GM12878 (cell line): ENCODE data around the gene LMX1B. TPM values are rescaled to one million over a fixed set of nuclear protein-coding genes. Genes with fewer than 3 reads are reported as not detected.

Experiments
- ATAC-seq: fragments of 200-7000 bp; cut with Tn5 transposase; 3 replicates; pipeline ENCODE4 v1.9.1; 2020; ENCODE audit warnings: mild to moderate bottlenecking, moderate library complexity
- BruUV-seq: library from RNA; stranded (reverse); fragments of 400-500 nt; replicated peaks from 2 replicates; lab custom pipeline; 2021; lab: Mats Ljungman, UMichigan
- CTCF ChIA-PET: fragments of 300-600 bp; sonication (Branson Sonifier 250); formaldehyde crosslinking; extraction: SDS; loops from one replicate; lab custom pipeline; 2021; ENCODE audit warnings: inconsistent platforms; lab: Yijun Ruan, JAX
- POLR2A ChIA-PET: fragments of 350-600 bp; formaldehyde crosslinking; extraction: SDS; loops from one replicate; lab custom pipeline; 2021; ENCODE audit warnings: inconsistent platforms; lab: Charles Lee
- RAD21 ChIA-PET: fragments of 300-600 bp; sonication (Branson Sonifier 250); formaldehyde crosslinking; loops from one replicate; lab custom pipeline; 2023; ENCODE audit warnings: antibody characterized with exemption; ENCODE audit not compliant: unreplicated experiment; lab: Charles Lee
- SMC1A ChIA-PET: fragments of 300-600 bp; sonication (Branson Sonifier 250); formaldehyde crosslinking; loops from one replicate; lab custom pipeline; 2023; ENCODE audit not compliant: unreplicated experiment, uncharacterized antibody; lab: Charles Lee
- DNase-seq: peaks from one replicate; pipeline ENCODE4 v3.0.0-alpha.2; 2011; ENCODE audit warnings: low read depth, low spot score
- FAIRE-seq: peaks from 3 replicates; lab custom pipeline; 2011; peaks lifted over from hg19 to GRCh38; lab: Jason Lieb, UNC
- H2AFZ ChIP-seq: 2 replicates; pipeline ENCODE4 v1.6.0; 2011; ENCODE audit warnings: low read depth, low read length, control low read depth; ENCODE audit not compliant: control insufficient read depth
- H3K27ac ChIP-seq: 2 replicates; pipeline ENCODE4 v1.5.1; 2011; ENCODE audit warnings: control low read depth; ENCODE audit not compliant: control insufficient read depth, insufficient read depth
- H3K27me3 ChIP-seq, 2 experiments: replicated peaks in 1 of 2; 2 replicates each; pipeline versions ENCODE4 v1.6.0 to v1.6.1; 2011; ENCODE audit warnings: low read length in 1 of 2; ENCODE audit not compliant: control insufficient read depth in 2 of 2, insufficient read depth in 2 of 2
- H3K36me3 ChIP-seq, 2 experiments: 2 replicates each; pipeline ENCODE4 v1.5.1; 2011; ENCODE audit warnings: low read length in 1 of 2; ENCODE audit not compliant: control insufficient read depth in 2 of 2, insufficient read depth in 2 of 2
- H3K4me1 ChIP-seq: 2 replicates; pipeline ENCODE4 v1.6.1; 2011; ENCODE audit warnings: mild to moderate bottlenecking, low read length, moderate library complexity, mixed read lengths; ENCODE audit not compliant: control insufficient read depth, insufficient read depth
- H3K4me2 ChIP-seq: 2 replicates; pipeline ENCODE4 v1.6.0; 2011; ENCODE audit warnings: control low read depth; ENCODE audit not compliant: control insufficient read depth, insufficient read depth
- H3K4me3 ChIP-seq: fragments of 200-600 bp; sonication (generic); 2 replicates; pipeline ENCODE4 v1.5.1; 2016
- H3K79me2 ChIP-seq: 2 replicates; pipeline ENCODE4 v1.6.0; 2011; ENCODE audit warnings: low read length; ENCODE audit not compliant: control insufficient read depth, insufficient read depth
- H3K9ac ChIP-seq: 2 replicates; pipeline ENCODE4 v1.8.0; 2011; ENCODE audit warnings: low read length, control low read depth, mixed read lengths; ENCODE audit not compliant: control insufficient read depth, insufficient read depth
- H3K9me3 ChIP-seq: replicated peaks from 3 replicates; pipeline ENCODE4 v1.5.1; 2011; ENCODE audit warnings: mild to moderate bottlenecking, low read length; ENCODE audit not compliant: control insufficient read depth, insufficient read depth
- H4K20me1 ChIP-seq: 2 replicates; pipeline ENCODE4 v1.6.0; 2011; ENCODE audit not compliant: control insufficient read depth, insufficient read depth
- CREB1 ChIP-seq: IDR thresholded peaks from 2 replicates; pipeline ENCODE4 v1.6.1; 2012; ENCODE audit warnings: low read depth, mild to moderate bottlenecking, inconsistent platforms
- DPF2 ChIP-seq: fragments of 450-650 bp; IDR thresholded peaks from 2 replicates; pipeline ENCODE4 v1.6.1; 2017; ENCODE audit warnings: mild to moderate bottlenecking
- EP300 ChIP-seq, 2 experiments: fragments of 150-350 bp in 1 of 2; IDR thresholded peaks; 2 replicates each; pipeline ENCODE4 v1.6.1; 2011 to 2012; ENCODE audit warnings: low read depth in 2 of 2, low read length in 2 of 2, borderline replicate concordance in 1 of 2, improper control_type of control experiment in 1 of 2, inconsistent platforms in 1 of 2; ENCODE audit not compliant: control insufficient read depth in 1 of 2
- HSF1 ChIP-seq: fragments of 150-350 bp; IDR thresholded peaks from 2 replicates; pipeline ENCODE4 v1.6.1; 2014; ENCODE audit warnings: mild to moderate bottlenecking, low read depth, low read length
- MTA2 ChIP-seq: fragments of 450-650 bp; IDR thresholded peaks from 2 replicates; pipeline ENCODE4 v1.6.1; 2016; ENCODE audit warnings: low read depth, mild to moderate bottlenecking, moderate library complexity
- MXI1 ChIP-seq: fragments of 150-350 bp; IDR thresholded peaks from 2 replicates; pipeline ENCODE4 v1.6.1; 2011; ENCODE audit warnings: low read depth, mild to moderate bottlenecking, inconsistent platforms, low read length, improper control_type of control experiment
- NBN ChIP-seq: fragments of 450-650 bp; IDR thresholded peaks from 2 replicates; pipeline ENCODE4 v1.6.1; 2016
- NR2C2 ChIP-seq: IDR thresholded peaks from 2 replicates; pipeline ENCODE4 v1.6.1; 2011; ENCODE audit warnings: borderline replicate concordance, low read depth; ENCODE audit not compliant: control insufficient read depth, insufficient read length
- PAX8 ChIP-seq: fragments of 450-650 bp; IDR thresholded peaks from 2 replicates; pipeline ENCODE4 v1.6.1; 2017; ENCODE audit warnings: mild to moderate bottlenecking, moderate library complexity
- RBBP5 ChIP-seq: fragments of 200-600 bp; sonication (generic); conservative IDR thresholded peaks from 2 replicates; pipeline ENCODE4 v1.6.1; 2016
- YBX1 ChIP-seq: fragments of 450-650 bp; IDR thresholded peaks from 2 replicates; pipeline ENCODE4 v1.6.1; 2016; ENCODE audit warnings: antibody characterized with exemption
- YY1 ChIP-seq: IDR thresholded peaks from 2 replicates; pipeline ENCODE4 v1.6.1; 2011; ENCODE audit warnings: low read depth, mild to moderate bottlenecking, low read length
- ZNF592 ChIP-seq: fragments of 450-650 bp; IDR thresholded peaks from 2 replicates; pipeline ENCODE4 v1.6.1; 2017; ENCODE audit warnings: mild to moderate bottlenecking, moderate library complexity
- ZSCAN29 ChIP-seq: fragments of 450-650 bp; IDR thresholded peaks from 2 replicates; pipeline ENCODE4 v1.6.1; 2017; ENCODE audit warnings: mild to moderate bottlenecking, moderate library complexity
- WGBS: methylation state at CpG from one replicate; pipeline ENCODE4 v1.1.6; 2016; ENCODE audit warnings: low lambda C conversion rate; ENCODE audit not compliant: insufficient replicate concordance, insufficient coverage; ENCODE audit errors: missing lambda C conversion rate; 5-methylcytosine and 5-hydroxymethylcytosine counted together
- in situ Hi-C: fragments of 300-500 bp; cut with MboI; formaldehyde crosslinking; loops from 9 replicates; pipeline ENCODE4 v1.14.3; 2018; ENCODE audit warnings: mixed read lengths
- intact Hi-C: fragments of 100-400 bp; cut with micrococcal nuclease; formaldehyde crosslinking; loops from one replicate; pipeline ENCODE4 v1.14.2; 2022; ENCODE audit not compliant: unreplicated experiment
- polyA plus RNA-seq, 11 experiments: library from polyadenylated mRNA; depleted of rRNA in 4 of 11; unstranded in 6 of 11; stranded (reverse) in 5 of 11; fragments of >200 nt; fragmentation: Nextera tagmentation in 4 of 11; fragmentation: Illumina TruSeq in 1 of 11; extraction: Ambion mirVana in 4 of 11; extraction: Trizol in 1 of 11; gene quantifications; 1 replicate in 1 of 11; 2 replicates in 10 of 11; pipeline versions ENCODE4 v1.2.1 to v1.2.3, GENCODE V29; 2011 to 2016; ENCODE audit warnings: inconsistent platforms in 2 of 11, missing spikeins in 2 of 11, low read depth in 1 of 11
- total RNA-seq, 4 experiments: library from RNA; depleted of rRNA in 3 of 4; stranded (reverse); fragments of >200 nt in 3 of 4; fragmentation: Illumina TruSeq in 1 of 4; extraction: Trizol in 1 of 4; gene quantifications; 2 replicates each; pipeline versions ENCODE4 v1.2.1 to v1.2.3, GENCODE V29; 2013 to 2021

LMX1B gene
- total and polyA plus RNA-seq, 10 of the 15 experiments (the other 5 are each of a cell fraction or from before 2014, with no cell fraction given): not detected

- no peaks in the 10 kb centered on the region for H3K4me1 ChIP-seq
- TF ChIP-seq YBX1 (no peak), RBBP5 (no peak), HSF1 (no peak), EP300 (IDR thresholded peaks at IDR 0.05; ENCODE audit: borderline replicate concordance in 1 of 2, control insufficient read depth in 1 of 2, low read depth in 2 of 2, low read length in 2 of 2) (no peak), NR2C2 (no peak), CREB1 (no peak), NBN (no peak), ZSCAN29 (no peak), YY1 (no peak), PAX8 (no peak), MXI1 (no peak), ZNF592 (no peak), DPF2 (no peak), MTA2 (no peak)
- TF ChIP-seq, all 136 proteins: peak for 0
- Histone ChIP-seq H2AFZ (no peak overlapping the region), H3K27ac (no peak overlapping the region), H3K9me3 (no peaks in the 10 kb centered on the region), H3K36me3 (no peaks in the 10 kb centered on the region), H4K20me1 (no peaks in the 10 kb centered on the region; the same call in 1 of the 2 replicates), H3K9ac (no peak overlapping the region), H3K4me3 (no peak overlapping the region), H3K79me2 (no peaks in the 10 kb centered on the region), H3K4me2 (no peak overlapping the region), H3K27me3 (no peaks in the 10 kb centered on the region; a peak in 1 of 4 replicates)
- 41% methylated on average over 4 of the region's 4 CpGs for WGBS
- intact Hi-C loops: no loop called here
- CTCF ChIA-PET: interaction anchor here (0.8 to 15.0 kb wide), 6 partner anchors 18 to 101 kb away, joined by 3 to 445 read pairs (median 10); no protein-coding TSS in a partner anchor
- in situ Hi-C loops: loop anchor here (5.0 kb wide), 1 partner anchor 74 kb away; no protein-coding TSS in a partner anchor
- ATAC-seq (no peak), FAIRE-seq (no peak), DNase-seq (no peak)
- SMC1A ChIA-PET: interaction anchor here (0.6 to 0.7 kb wide), 2 partner anchors 12 to 47 kb away, joined by 3 read pairs; no protein-coding TSS in a partner anchor
- no TSS peak for BruUV-seq
- POLR2A ChIA-PET: no interaction called here
- RAD21 ChIA-PET: interaction anchor here (0.6 to 4.8 kb wide), 2 partner anchors 73 to 523 kb away, joined by 3 to 150 read pairs; no protein-coding TSS in a partner anchor
These were observed 94.5 kb downstream of the LMX1B start for GRCh38 chr9:126708178-126708577.
